ENCODE data around the gene TMEM163.

Gene TMEM163

DNA sequence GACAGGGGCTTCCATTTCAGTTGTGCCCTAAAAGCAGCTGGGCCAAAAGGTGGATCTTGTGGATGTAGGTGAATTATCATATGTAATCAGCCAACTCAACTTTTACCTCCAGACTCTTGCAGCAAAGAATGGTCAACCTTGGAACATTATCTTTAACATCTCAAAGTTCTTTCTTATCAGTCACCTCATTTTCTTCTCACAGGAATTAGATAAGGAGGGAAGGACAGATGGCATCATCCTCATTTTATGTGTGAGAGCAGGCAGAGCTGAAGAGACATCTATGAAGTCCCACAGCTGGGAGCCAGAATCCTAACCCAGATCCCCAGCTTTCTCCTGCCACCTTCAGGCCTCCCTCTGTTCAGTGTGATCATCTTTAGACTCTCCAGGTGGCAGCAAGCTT lies 282.9 kb downstream of the TMEM163 start:
- DNase-seq (ENCODE audit: low read depth), result no peak

DNA sequence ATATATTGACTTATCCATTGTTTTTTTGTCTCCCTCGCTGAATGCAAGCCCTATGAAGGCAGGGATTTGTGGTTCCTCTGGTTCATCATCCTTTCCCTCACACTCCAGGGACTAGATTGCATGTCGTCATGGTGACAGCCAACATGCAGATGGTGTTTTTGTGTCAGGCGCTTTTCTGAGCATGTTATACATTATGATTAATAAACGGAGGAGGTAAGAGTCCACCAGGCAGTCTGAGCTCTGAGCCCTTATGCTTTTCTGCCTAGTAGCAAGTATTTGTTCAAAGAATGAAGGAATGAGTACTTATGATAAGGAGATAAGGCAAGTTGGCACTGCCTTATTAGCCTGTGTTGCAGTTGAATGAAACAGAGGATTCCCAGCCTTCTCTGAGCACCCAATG lies 283.3 kb downstream of the TMEM163 start:
- DNase-seq (ENCODE audit: low read depth), result no peak

DNA sequence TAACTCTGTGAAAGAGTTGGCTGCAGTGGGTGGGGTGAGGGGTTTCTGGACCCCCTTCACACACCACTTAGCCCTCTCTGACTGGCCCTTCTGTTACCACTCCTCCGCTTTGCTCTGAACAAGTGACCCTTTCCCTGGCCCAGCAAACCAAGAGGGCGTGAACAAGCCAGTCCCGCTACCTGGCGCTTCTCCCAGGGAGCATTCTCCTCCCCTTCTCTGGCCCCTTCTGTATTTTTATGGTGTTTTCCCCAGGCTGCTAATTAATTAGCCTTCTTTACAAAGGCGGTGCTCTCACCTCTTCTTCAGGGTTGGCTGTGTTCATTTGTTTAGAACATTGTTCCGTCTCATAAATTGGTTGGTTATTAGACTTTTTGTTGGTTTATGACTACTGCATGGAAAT lies 284.8 kb downstream of the TMEM163 start:
- DNase-seq (ENCODE audit: low read depth), result no peak

DNA sequence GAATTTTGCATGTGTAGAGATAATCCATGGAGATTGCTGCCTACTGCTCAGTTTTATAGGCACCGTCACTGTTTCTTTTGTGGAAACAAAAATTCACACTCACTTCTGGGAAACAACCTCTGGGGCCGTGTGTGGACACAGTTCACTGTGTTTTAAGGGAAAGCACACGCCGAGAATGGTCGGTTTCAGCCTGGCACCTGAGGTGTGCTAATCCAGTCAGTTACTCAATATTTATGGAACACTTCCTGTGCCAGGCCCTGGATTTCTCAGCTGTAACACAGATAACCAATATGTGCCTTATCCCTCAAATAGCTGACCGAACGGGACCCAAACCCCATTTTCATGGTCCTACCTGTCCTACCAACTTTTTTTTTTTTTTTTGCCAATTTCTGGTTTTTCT lies 285.3 kb downstream of the TMEM163 start:
- DNase-seq (ENCODE audit: low read depth), result no peak

DNA sequence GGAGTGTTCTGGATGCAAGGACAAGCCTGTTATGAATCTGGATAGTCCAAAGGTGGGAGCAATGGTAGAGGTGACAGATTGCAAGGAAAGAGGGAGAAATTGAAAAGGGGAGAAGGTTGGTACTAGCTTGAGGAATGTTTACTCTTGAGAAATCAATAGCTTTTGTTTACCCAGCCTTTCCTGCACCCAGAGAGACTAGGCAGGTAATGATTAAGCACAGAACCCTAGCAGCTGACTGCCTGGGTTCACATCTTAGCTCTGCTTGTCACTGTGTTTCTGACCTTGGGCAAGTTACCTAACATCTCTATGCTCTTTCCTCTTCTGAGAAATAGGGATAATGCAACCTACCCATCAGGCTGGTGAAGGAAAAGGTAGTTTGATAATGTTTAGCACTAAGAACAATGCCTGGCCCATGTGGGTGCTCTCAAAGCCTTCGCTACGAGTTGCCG lies 286.3 kb downstream of the TMEM163 start:
- no peak for DNase-seq (ENCODE audit: low read depth)

DNA sequence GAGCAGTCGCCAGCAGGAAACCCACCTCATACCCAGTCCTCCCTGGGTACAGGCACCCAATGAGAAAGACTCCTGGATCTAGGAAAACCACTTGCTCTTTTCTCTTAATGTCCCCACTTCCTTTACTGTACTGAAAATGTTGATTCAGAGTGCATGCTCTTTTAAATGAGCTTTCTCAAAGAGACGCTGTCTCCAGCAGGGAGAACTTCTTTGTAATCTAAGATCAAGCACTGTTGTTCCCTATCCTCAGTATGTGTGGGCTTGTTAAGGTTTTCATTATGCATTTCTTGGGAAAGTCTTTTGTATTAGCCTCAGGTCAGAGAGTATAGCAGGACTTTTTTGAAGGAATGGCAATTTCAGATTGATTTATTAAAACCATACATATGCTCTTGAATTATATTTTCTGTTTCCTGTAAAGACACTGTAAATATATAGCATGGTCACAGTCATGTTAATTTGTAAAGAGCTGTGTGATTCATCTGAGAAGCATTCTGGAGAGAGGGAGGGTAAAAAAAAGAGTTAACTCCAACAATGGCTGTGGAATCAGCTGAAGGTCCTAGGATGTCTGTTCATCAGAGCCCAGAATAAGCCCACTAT lies 286.9 kb downstream of the TMEM163 start:
- DNase-seq (ENCODE audit: low read depth), result no peak

DNA sequence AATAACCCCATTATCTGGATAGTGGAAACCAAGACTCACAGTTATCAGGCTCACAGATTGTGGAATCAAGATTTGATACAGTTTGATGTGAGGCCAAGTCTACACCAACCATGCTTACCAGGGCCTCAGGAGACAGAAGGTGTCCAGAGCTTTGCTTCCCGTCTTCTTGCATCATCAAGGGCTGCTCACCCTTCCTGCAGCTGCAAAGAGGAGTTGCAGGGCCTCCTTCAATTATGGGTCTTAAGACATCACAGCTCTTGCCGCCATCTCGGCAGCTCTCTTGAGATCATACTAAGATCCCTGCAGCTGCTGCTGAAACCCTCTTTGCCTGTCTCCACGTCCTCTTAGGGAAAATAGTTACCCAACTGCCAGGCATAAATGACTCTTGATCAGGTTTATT lies 288.9 kb downstream of the TMEM163 start:
- DNase-seq (ENCODE audit: low read depth), result no peak

DNA sequence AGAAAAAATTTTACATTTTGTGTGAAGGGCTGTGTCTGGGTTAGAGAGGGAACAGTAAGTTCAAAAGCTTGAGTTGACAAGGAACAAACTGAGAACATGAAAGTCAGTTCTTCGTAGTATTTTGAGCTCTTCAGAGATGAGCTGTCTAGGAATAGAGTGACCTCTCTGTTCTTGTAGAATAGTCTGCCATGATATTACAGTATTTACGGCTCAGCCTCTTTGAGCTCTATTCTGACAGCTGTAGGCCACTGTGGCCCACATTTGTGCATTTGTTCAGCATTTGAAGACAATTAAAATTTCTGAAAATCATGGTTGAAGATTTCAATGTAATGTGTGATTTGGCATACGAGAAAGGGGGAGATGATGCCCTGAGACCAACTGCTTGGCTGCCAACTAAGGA lies 292.1 kb downstream of the TMEM163 start:
- DNase-seq (ENCODE audit: low read depth), result no peak

DNA sequence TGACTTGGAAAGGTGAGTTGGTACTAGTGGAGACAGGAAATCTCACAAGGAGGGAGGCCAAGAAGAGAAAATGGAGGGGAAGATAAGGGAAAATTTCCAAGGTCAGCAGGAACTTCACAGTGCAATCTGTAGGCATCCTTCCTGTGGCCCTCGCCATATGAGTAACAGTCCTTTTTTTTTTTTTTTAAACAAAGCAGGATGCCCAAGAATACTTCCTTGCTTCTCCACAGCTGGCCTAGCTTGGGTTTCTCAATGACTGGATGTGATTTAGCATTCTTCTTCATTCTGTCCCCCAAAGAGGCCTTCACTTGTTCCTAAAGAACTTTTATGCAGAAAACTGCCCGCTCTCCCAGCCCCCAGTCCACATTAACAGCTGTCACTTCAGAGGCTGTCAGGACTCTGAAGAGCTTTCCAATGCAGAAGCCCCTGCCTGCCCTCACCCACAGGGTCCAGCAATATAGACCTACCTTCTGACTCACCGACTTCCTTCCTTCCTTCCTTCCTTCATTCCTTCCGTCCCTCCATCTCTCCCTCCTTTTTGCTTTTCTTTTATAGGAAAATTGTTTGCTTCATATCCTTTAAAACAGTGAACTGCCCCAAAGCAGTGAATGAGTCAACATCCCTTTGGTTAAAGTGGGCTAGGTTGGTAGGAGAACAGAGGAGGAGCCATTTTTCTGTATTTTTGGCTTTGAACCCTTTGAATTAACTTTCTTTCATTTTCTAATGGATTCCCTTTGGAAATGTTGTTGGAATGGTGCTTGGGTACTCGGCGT lies 292.9 kb downstream of the TMEM163 start:
- DNase-seq (ENCODE audit: low read depth), result no peak

DNA sequence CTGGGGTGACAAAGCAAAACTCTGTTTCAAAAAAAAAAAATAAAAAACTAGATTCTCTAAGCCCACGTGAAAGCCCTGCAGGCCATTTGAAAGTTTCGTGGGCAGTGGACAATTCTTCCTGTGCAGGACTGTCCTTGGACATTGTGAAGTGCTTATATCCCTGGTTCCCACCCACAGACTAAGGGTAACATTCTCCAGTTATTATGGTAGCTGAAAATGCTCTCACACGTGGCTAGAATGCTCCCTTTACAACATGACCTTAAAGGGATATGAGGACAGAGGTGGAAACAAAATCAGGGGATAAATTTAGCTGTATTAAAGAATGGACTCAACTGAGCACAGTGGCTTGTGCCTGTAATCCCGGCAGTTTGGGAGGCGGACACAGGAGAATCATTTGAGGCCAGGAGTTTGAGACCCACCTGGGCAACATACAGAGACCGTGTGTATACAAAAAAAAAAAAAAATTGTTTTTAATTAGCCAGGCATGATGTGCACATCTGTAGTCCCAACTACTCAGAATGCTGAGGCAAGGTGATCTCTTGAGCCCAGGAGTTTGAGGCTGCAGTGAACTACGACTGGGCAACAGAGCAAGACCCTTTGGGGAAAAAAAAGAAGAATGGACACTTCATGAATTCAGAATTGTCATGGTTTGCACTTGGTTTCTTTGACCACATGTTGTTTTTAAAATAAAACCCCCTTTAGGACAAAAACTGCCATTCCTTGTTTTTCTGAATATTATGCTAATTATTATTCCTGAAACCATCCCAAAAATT lies 297.1 kb downstream of the TMEM163 start:
- DNase-seq (ENCODE audit: low read depth), result no peak

DNA sequence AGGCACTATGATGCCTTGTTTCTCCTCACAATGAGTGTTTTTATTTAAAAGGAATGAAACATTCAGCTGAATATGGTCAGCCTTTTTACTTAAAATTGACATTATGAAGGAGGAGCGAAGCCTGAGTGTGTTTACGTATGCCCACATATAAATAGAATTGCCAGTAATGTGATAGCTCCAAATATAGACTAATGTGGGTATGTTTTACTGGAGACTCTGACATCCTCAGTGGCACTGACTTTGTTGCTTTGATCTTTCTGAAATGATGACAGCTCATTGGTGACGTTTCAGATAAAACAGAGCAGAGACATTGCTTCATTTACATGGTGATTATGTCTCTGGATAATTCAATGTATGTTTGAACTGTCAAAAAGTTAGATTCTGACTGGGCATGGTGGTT lies 297.9 kb downstream of the TMEM163 start:
- DNase-seq (ENCODE audit: low read depth), result no peak

DNA sequence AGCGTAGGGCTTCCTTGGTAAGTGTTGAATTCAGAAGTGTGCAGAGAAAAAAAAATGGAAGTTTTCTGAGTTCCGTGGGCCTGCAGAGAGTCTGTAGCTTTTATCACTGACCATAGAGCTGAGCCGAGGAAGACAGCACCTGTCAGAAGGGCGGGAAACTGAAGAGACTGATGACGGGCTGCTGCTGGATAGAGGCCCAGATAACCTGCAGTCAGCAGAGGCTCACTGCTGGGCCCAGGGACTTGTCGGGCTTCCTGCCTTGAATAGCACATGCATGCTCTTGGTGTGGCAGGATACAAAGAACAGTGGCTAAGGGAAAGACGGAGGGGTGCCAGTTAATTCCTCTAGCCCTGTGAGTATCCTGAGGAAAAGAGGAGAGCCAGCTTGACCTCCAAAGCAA lies 298.5 kb downstream of the TMEM163 start:
- no peak for DNase-seq (ENCODE audit: low read depth)

DNA sequence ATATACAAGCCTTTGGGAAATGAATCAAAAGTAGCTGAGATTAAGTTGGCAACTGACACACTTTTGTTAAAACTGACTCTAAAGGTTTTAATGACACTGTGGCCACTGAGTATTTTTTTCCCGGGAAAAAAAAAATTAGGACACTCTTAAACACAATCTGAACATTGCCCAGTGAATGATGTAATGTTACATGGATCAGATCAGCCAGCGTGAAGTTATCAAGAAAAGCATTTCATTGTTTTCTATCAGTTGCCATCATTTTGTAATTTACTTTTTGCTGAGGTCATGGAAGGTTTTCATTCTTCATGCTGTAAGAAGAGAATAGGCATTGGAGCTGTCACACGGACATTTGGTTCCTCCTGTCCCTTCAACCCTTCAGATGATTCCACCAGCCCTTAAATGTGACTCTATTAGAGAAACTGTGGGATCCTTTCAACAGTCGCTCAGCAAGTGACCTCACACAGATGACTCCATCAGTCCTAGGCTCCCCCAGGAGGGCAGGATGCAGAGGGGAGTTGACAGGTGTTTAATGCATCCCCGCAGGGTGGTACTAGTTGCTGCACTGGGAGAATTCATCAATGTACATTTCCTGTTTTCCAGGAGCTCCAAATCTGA lies 300.7 kb downstream of the TMEM163 start:
- DNase-seq (ENCODE audit: low read depth), result no peak

DNA sequence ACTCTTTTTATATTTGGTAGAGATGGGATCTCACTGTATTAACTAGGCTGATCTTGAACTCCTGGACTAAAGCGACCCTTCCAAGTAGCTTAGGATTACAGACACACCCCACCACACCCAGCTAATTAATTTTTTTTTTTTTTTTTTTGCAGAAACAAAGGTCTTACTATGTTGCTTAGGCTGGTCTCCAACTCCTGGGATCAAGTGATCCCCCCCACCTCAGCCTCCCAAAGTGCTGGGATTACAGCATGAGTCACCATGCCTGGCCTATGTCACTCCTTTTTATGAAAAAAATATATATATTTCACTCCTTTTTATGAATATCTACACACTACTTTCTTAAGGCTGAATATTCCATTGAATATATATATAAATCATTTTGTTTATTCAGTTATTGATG lies 302.2 kb downstream of the TMEM163 start:
- DNase-seq (ENCODE audit: low read depth), result no peak

DNA sequence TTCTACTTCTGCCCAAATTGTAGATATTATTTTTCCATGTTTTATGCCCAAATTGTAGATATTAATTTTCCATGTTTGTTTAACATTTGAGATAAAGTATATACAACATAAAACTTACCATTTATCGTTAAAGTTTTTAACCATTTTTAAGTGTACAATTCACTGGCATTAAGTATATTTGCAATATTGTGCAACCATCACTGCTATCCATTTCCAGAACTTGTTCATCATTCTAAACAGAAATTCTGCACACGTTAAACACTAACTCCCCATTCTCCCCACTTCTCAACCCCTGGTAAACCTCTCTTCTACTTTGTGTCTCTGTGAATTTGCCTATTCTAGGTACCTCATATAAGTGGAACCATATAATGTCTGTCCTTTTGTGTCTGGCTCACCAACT lies 302.8 kb downstream of the TMEM163 start:
- no peak for DNase-seq (ENCODE audit: low read depth)

DNA sequence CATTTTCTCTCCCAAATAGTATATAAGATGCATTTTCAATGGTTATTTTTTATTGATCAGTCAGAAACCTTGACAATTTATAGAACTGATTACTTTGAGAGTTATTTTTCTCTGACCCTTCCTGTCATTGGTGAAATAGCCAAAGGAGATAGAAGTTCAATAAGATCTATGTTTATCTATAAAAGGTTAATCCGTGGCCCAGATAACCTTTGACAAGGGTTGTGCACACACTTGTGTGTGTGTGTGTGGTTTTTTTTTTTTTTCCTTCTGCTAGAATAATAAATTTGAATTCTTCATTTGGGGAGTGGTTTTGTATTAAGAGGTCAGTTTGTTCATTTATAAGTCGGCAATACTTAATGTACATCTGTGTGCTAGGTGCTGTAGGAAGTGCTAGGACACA lies 304.9 kb downstream of the TMEM163 start:
- DNase-seq (ENCODE audit: low read depth), result no peak

DNA sequence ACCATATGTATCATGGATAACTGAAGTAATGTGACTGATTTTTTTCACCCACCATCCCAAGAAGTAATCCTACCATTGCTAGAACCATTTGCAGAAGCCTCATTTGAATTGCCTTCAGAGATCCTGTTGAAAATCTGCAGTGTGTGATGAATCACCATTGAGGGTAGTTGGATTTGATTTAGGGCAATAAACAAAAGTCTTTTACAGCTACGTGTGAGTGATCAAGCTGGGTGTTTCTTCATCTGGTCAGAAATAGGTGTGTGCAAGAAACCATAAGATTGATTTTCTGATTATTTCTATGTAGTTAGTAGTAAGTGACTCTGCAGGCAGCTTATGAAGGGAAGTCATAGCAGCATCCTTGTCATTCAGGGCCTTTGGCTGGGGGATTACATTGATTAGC lies 305.4 kb downstream of the TMEM163 start:
- DNase-seq (ENCODE audit: low read depth), result no peak

DNA sequence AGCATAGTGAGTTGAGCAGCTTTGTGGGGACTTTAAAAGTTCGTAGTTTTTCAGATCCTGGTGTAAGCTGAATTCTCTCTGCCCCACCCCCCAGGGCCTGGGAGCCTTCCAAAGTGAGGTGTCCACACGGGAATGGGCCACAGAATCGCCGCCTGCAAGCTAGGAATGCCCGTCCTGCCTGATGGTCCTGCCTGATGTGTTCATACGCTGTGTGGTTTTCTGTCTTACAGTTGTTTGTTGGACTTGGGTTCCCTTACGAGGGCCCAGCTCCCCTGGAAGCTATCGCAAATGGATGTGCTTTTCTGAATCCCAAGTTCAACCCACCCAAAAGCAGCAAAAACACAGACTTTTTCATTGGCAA lies 306.2 kb downstream of the TMEM163 start:
- no peak for DNase-seq (ENCODE audit: low read depth)

DNA sequence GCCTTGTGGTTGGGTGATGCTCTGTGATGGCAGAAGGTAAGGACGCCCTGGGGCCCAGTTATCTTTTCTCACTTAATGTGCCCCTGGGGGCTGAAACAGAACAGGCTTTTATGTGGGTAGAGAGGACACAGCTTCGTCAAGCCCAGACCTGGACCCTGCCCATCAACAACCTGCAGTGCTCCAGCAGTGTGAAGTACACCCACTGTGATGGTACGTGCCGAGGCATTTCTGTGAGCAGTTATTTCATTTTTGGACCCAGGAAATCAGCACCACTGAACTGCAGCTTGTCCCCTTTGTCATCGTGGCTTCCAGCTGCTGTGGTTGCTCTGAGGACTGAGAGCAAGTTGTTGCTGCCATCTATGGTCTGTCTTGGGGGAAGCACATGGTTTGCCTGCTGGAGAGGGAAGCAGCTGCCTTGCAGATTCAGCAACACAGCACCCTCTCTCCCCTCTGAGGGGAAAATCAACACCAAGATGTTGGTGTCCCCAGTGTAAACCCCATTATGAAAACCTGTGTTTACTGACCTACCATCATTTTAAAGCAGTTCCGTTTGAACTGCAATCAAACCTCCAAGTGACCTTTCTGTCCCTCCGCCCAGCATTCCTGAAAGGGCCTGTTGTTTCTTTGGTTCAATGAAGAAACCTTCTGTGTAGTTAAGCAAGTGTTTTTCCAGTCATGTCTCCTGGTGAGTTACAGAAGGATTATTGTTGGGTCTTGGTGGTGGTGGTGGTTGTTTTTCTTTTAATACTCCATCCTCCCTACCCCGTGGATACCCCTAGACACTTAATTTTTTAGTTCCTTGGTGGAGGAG lies 306.8 kb downstream of the TMEM163 start:
- peak; percentile 34 for DNase-seq (ENCODE audit: low read depth)

DNA sequence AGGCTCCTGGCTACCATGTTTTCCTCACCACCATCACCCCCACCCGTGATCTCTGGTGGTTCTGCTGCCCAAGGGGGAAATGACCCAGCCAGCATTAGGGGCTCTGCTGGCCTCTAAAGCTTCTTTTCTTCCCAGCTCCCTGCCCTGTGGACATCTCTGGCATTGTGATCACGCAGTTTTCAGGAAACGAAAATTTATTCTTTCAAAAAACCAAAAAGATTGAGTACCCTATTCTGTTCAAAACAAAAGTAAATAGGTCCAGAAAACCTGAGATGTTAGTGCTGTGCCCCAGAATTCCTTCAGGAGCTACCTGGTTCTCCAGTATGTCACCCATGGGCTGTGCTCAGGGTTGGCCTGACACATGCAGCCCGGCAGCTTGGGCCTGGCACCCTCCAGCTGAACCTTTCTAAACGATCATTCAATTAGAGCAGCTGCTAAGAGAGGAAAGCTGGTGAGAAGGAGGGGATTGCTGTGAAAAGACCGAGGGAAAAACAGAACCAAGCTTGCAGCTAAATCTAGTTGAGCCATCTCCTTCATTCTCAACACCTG lies 307.4 kb downstream of the TMEM163 start:
- DNase-seq (ENCODE audit: low read depth), result no peak

DNA sequence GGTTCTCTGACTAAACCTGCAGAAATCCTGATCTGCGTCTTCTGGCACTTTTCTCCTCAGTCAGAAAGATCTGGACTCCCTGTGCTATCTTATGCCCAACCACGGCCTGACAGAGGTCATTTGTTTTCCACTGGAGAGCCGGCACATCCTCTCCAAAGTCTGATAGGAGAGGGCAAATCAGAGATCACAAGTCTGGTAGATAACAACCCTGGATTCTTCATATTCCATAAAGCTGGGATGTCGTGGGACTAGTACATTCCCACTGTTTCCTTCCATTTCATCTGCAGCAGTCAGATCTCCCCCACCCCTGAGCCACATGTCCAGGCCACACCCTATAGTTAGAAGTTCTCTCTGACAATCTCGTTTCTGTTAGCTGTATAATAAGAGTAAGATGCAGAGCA lies 308.0 kb downstream of the TMEM163 start:
- DNase-seq (ENCODE audit: low read depth), result no peak

DNA sequence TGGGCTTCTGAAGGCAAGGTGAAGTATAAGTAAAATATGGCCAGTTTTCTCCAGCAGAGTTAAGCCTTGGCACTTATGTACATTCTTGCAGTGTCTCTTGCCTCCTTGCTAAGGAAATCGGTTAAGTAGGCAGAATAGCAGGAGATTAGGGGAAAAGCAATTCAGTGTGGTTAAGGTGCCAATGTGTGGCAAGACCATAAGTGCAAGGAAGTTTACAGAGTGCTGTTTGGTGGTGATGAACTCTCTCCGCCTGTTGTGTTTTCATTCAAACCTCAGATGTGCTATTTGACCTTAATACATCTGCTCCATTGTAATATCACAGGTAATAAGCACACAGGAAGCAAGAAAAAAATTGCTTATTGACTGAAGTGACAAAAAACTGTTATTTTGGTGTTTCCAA lies 308.8 kb downstream of the TMEM163 start:
- no peak for DNase-seq (ENCODE audit: low read depth)

Data from stimulated activated CD8-positive, alpha-beta memory T cell treated with anti-CD3 and anti-CD28 coated beads, Interleukin-12 subunit alpha, Interleukin-12 subunit beta, amount 100 ng/mL, for 1 hour (primary cell).